Measurements from ENCODE around the gene DNAJC1. TPM values are rescaled to one million over a fixed set of nuclear protein-coding genes. Genes with fewer than 3 reads are reported as not detected.

The DNAJC1 gene
- total and polyA plus RNA-seq, 2 of the 8 experiments (the other 6 are each of a cell fraction or from before 2014, with no cell fraction given) = 6.8 to 14.8 TPM

GRCh38 chr10:21926949-21927348 is 76.6 kb downstream of the DNAJC1 start:
- Histone ChIP-seq H3K4me1 (replicated peaks in 1 of 4; ENCODE audit: control insufficient read depth in 3 of 4, insufficient read depth in 4 of 4, low read length in 3 of 4) (no peaks in the 10 kb centered on the region; a peak in 1 of 7 replicates), H4K91ac (replicated peaks; ENCODE audit: insufficient read length, low read length) (no peak overlapping the region), H3K79me2 (ENCODE audit: control insufficient read depth in 1 of 2, insufficient read depth in 2 of 2, low read length in 2 of 2) (no peaks in the 10 kb centered on the region), H2BK120ac (replicated peaks; ENCODE audit: low read depth, low read length) (no peak overlapping the region), H3K27ac (ENCODE audit: low read depth, low read length) (no peak overlapping the region), H3K4ac (replicated peaks; ENCODE audit: insufficient read length, low read depth, low read length) (no peak overlapping the region), H2BK12ac (ENCODE audit: low read depth, low read length) (no peak overlapping the region), H2BK5ac (ENCODE audit: low read depth, low read length) (no peak overlapping the region), H3K4me2 (ENCODE audit: insufficient read depth in 1 of 2, low read depth in 2 of 2, low read length in 2 of 2) (no peak overlapping the region), H3K23ac (ENCODE audit: insufficient read length) (no peak overlapping the region), H3K27me3 (replicated peaks in 1 of 4; ENCODE audit: control insufficient read depth in 3 of 4, extremely low read depth in 1 of 4, insufficient read depth in 3 of 4, low read length in 3 of 4) (no peaks in the 10 kb centered on the region), H2AK5ac (ENCODE audit: low read depth, low read length) (no peak overlapping the region), H3K79me1 (ENCODE audit: low read depth, low read length) (no peaks in the 10 kb centered on the region), H3K36me3 (ENCODE audit: control insufficient read depth in 2 of 4, insufficient read depth in 4 of 4, low read length in 3 of 4) (no peaks in the 10 kb centered on the region), H2BK15ac (ENCODE audit: low read length) (no peak overlapping the region), H3K56ac (replicated peaks; ENCODE audit: insufficient read length, low read depth, low read length) (no peak overlapping the region), H3K9me3 (ENCODE audit: insufficient read depth in 2 of 2, low read depth in 1 of 2, low read length in 1 of 2) (no peaks in the 10 kb centered on the region), H3K4me3 (ENCODE audit: extremely low read depth in 1 of 4, insufficient read depth in 2 of 4, low read depth in 3 of 4, low read length in 4 of 4) (no peak overlapping the region), H2BK20ac (ENCODE audit: low read length) (no peak overlapping the region), H4K8ac (ENCODE audit: extremely low read depth, insufficient read depth, low read length) (no peak overlapping the region), H4K20me1 (replicated peaks in 1 of 2; ENCODE audit: control insufficient read depth in 1 of 2, insufficient read depth in 2 of 2, low read length in 2 of 2) (no peaks in the 10 kb centered on the region), H2AFZ (ENCODE audit: low read length) (no peak overlapping the region), H3K23me2 (ENCODE audit: low read depth, low read length) (no peaks in the 10 kb centered on the region), H3K9ac (replicated peaks in 1 of 4; ENCODE audit: extremely low read depth in 1 of 4, low read depth in 3 of 4, low read length in 3 of 4) (no peak overlapping the region), H4K5ac (ENCODE audit: insufficient read length, low read depth, low read length) (no peak overlapping the region), H3K14ac (ENCODE audit: insufficient read length) (no peak overlapping the region), H3K18ac (ENCODE audit: extremely low read depth, low read length) (no peak overlapping the region)
- WGBS, 2 experiments (ENCODE audit: extremely low coverage in 1 of 2, insufficient coverage in 1 of 2, insufficient read length in 1 of 2, insufficient replicate concordance in 2 of 2, low coverage in 1 of 2, low lambda C conversion rate in 2 of 2, missing lambda C conversion rate in 1 of 2) = 96% methylated on average over 2 of the region's 2 CpGs; no CpG with 5 or more reads in 1 of the 2 experiments
- TF ChIP-seq CREB1 (IDR thresholded peaks at IDR 0.05) (no peak), BACH1 (IDR thresholded peaks at IDR 0.05; ENCODE audit: low read length) (no peak), KDM4A (IDR thresholded peaks at IDR 0.05; ENCODE audit: low read depth, low read length, severe bottlenecking) (no peak)
- POLR2A ChIA-PET (ENCODE audit: partially characterized antibody) = no interaction called here
- DNase-seq (ENCODE audit: low read depth in 1 of 2, low spot score in 2 of 2) = no peak
- CTCF ChIA-PET (ENCODE audit: partially characterized antibody) = no interaction called here
- no peak for FAIRE-seq
